ENCODE measurements around the gene MYO1D. TPM values are rescaled to one million over a fixed set of nuclear protein-coding genes. Genes with fewer than 3 reads are reported as not detected.
A peak's percentile ranks its signal among the peaks of the same experiment; 100 is the strongest.

Gene MYO1D
- polyA plus RNA-seq, 1 donor from 2014 or later = 11.6 TPM

DNA sequence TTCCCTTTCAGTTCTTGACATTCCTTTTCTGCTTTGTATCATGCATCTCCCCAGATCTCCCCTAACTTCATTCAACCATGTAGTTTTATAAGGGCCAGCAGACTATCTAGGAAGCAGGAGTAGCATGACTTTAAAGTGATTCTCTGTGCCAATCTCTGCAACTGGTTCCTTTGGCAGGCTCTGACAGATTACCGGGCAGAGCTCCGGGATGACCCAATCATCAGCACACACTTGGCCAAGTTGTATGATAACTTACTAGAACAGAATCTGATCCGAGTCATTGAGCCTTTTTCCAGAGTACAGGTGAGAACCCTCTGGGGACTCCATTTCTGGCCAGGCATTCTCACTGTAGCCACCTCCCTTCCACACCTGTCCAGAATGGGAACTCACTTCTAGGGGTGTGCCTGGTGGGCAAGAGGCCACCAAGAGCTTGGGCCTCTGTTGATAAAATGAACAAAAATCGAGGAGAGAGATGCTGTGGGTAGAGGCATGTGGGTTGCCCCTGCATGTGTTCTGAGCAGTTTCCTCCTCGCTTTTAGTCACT lies 397.8 kb downstream of the MYO1D start:
- H3K4me3 Mint-ChIP-seq = peak overlapping the region in 1 of 4 donors; percentile 48
- peak overlapping the region in 2 of 3 donors; percentile 33 to 80 for H3K27ac Mint-ChIP-seq
- H3K4me1 Mint-ChIP-seq = peaks cover 0 to 6% (median 4%) of the 10 kb centered on the region in 3 donors
- no peaks in the 10 kb centered on the region for H3K27me3 Mint-ChIP-seq
- no peaks in the 10 kb centered on the region for H3K9me3 Mint-ChIP-seq
- peaks cover 1% of the 10 kb centered on the region for H3K36me3 Mint-ChIP-seq

GRCh38 chr17:32477220-32477619 lies 399.7 kb downstream of the MYO1D start:
- no peaks in the 10 kb centered on the region for H3K27me3 Mint-ChIP-seq
- no peak overlapping the region for H3K4me3 Mint-ChIP-seq
- no peak overlapping the region for H3K27ac Mint-ChIP-seq
- no peaks in the 10 kb centered on the region for H3K4me1 Mint-ChIP-seq
- no peaks in the 10 kb centered on the region for H3K9me3 Mint-ChIP-seq
- peaks cover 1% of the 10 kb centered on the region for H3K36me3 Mint-ChIP-seq

GRCh38 chr17:32475258-32475657 lies 401.7 kb downstream of the MYO1D start:
- H3K27ac Mint-ChIP-seq = no peak overlapping the region
- H3K4me3 Mint-ChIP-seq = no peak overlapping the region
- no peaks in the 10 kb centered on the region for H3K9me3 Mint-ChIP-seq
- H3K27me3 Mint-ChIP-seq = no peaks in the 10 kb centered on the region
- H3K4me1 Mint-ChIP-seq = no peaks in the 10 kb centered on the region
- H3K36me3 Mint-ChIP-seq = no peaks in the 10 kb centered on the region

DNA sequence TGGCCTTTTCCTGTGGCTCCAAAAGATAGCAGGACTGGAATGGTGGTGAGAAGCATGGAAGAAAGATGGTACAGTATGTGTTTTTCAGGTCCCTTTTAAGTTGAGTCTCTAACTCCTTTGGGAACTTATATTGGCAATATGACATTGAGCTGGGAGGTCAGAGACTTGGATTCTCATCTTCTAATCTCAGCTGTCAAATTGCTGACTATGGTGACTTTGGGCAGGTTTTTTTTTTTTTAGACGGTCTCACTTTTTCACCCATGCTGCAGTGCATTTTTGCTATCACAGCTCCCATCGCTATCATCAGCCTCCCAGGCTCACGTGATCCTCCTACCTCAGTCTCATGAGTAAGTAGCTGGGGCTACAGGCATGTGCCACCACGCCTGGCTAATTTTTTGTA lies 405.3 kb downstream of the MYO1D start:
- H3K27me3 Mint-ChIP-seq = no peaks in the 10 kb centered on the region
- peaks cover 0 to 3% (median 0%) of the 10 kb centered on the region in 3 donors for H3K9me3 Mint-ChIP-seq
- H3K4me3 Mint-ChIP-seq = no peak overlapping the region
- H3K36me3 Mint-ChIP-seq = peaks cover 4% of the 10 kb centered on the region
- H3K4me1 Mint-ChIP-seq = peaks cover 0 to 9% (median 0%) of the 10 kb centered on the region in 3 donors
- H3K27ac Mint-ChIP-seq = no peak overlapping the region

DNA sequence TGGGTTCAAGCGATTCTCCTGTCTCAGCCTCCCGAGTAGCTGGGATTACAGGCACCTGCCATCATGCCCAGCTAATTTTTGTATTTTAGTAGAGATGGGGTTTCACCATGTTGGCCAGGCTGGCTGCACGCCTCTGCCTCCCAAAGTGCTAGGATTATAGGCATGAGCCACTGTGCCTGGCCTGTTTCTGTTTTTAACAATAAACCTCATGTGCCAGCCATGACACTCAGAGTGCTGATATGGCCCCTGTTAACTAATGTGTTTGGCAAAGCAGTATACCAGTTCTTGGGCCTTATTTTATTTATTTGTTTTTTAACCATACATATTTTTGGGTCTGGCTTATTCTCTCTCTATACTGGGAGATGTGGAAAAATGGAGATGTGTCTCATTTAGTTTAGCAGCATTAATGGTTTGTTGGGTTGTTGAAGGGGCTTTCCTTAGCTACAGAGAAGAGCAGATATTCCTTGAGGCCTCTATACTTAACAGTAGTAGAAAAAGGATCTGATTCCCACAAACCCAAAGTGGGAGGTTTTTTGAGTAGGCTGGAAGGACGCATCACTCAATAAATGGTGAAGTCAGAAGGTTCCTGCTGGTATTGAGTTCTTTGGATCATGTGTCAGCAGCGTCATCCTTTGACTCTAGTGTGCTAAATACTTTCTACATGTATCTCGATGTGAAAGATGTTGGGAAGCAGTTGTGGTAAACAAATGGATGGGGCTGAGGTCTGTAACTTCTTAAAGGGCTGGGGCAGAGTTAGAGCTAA lies 406.3 kb downstream of the MYO1D start:
- H3K27ac Mint-ChIP-seq = no peak overlapping the region
- H3K4me1 Mint-ChIP-seq = peaks cover 0 to 9% (median 0%) of the 10 kb centered on the region in 3 donors
- H3K27me3 Mint-ChIP-seq = no peaks in the 10 kb centered on the region
- H3K9me3 Mint-ChIP-seq = peaks cover 0 to 3% (median 0%) of the 10 kb centered on the region in 3 donors
- peaks cover 4% of the 10 kb centered on the region for H3K36me3 Mint-ChIP-seq
- H3K4me3 Mint-ChIP-seq = no peak overlapping the region

DNA sequence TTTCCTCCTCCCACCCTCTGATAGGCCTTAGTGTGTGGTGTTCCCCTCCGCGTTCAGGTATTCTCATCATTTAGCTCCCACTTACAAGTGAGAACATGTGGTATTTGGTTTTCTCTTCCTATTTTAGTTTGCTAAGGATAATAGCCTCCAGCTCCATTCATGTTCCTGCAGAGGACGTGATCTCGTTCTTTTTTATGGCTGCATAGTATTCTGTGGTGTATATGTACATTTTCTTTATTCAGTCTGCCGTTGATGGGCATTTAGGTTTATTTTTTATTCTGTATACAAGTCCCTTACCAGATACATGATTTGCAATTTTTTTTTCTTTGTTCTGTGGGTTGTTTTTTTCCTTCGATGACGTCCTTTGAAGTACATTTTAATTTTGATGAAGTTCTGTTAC lies 409.0 kb downstream of the MYO1D start:
- H3K27ac Mint-ChIP-seq = no peak overlapping the region
- H3K27me3 Mint-ChIP-seq = no peaks in the 10 kb centered on the region
- H3K9me3 Mint-ChIP-seq = peaks cover 0 to 3% (median 0%) of the 10 kb centered on the region in 3 donors
- H3K4me1 Mint-ChIP-seq = peaks cover 0 to 9% (median 0%) of the 10 kb centered on the region in 3 donors
- no peak overlapping the region for H3K4me3 Mint-ChIP-seq
- H3K36me3 Mint-ChIP-seq = peaks cover 4% of the 10 kb centered on the region

DNA sequence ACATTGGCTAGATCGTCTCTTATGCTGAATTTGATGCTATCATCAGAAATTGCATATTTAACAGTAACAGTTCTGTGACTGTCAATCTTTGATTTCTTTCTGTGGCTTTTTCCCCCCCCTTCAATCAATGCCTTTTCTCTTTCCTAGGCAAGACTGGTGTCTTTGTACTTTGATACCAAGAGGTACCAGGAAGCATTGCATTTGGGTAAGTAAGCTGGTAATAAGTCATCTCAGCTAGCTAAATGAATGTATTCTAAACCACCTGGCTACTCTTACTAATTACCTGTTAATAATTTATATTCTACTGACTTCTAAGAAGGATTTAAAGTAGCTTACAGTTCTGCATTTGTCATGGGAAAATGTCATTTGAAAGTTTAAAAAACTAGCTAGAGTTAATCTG lies 412.6 kb downstream of the MYO1D start:
- no peaks in the 10 kb centered on the region for H3K27me3 Mint-ChIP-seq
- no peak overlapping the region for H3K27ac Mint-ChIP-seq
- peaks cover 0 to 3% (median 0%) of the 10 kb centered on the region in 3 donors for H3K9me3 Mint-ChIP-seq
- H3K36me3 Mint-ChIP-seq = peaks cover 6% of the 10 kb centered on the region
- peaks cover 8 to 20% (median 9%) of the 10 kb centered on the region in 3 donors for H3K4me1 Mint-ChIP-seq
- no peak overlapping the region for H3K4me3 Mint-ChIP-seq

GRCh38 chr17:32463304-32463703 lies 413.6 kb downstream of the MYO1D start:
- H3K36me3 Mint-ChIP-seq = peaks cover 6% of the 10 kb centered on the region
- peaks cover 10 to 16% (median 13%) of the 10 kb centered on the region in 3 donors for H3K4me1 Mint-ChIP-seq
- no peaks in the 10 kb centered on the region for H3K27me3 Mint-ChIP-seq

DNA sequence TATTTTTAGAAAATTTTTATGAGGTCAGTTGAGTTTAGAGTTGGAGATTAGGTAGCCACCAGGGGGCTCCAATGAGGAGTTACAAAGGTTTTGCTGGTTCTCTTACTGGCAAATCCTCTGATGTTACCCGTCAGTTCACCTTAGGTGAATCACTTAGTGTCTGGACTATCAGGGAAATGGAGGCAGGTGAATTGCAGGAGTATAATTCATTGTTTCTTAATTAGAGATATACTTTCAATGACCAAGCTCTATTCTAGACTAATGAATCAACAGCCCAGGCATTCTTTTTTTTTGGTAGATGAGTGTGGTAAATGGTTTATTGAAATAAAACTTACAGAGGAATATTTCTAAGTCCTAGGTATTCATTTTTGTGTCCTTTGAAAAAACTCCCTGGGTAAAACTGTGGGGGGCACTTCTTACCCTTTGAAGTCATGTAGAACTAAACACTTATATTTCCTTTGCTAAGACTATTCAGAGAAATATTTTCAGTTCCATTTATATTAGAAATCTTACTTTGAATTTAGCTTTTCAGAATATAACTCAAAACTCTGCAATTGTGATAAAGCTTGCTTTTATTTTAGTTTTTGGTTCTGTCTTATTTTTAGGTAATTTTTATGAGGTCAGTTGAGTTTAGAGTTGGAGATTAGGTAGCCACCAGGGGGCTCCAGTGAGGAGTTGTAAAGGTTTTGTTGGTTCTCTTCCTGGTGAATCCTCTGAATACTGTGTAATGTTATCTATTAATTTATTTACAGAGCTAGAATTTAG lies 414.9 kb downstream of the MYO1D start:
- H3K4me3 Mint-ChIP-seq = peak overlapping the region in 2 of 4 donors; percentile 41 to 89
- H3K27me3 Mint-ChIP-seq = no peaks in the 10 kb centered on the region
- H3K4me1 Mint-ChIP-seq = peaks cover 11 to 13% (median 11%) of the 10 kb centered on the region in 3 donors
- peaks cover 4% of the 10 kb centered on the region for H3K36me3 Mint-ChIP-seq
- no peaks in the 10 kb centered on the region for H3K9me3 Mint-ChIP-seq
- H3K27ac Mint-ChIP-seq = peak overlapping the region in 1 of 3 donors; percentile 57

More at GRCh38 chr17:32463304-32463703, 413.6 kb downstream of the MYO1D start:
- peaks cover 0 to 3% (median 0%) of the 10 kb centered on the region in 3 donors for H3K9me3 Mint-ChIP-seq
- no peak overlapping the region for H3K27ac Mint-ChIP-seq
- no peak overlapping the region for H3K4me3 Mint-ChIP-seq

DNA sequence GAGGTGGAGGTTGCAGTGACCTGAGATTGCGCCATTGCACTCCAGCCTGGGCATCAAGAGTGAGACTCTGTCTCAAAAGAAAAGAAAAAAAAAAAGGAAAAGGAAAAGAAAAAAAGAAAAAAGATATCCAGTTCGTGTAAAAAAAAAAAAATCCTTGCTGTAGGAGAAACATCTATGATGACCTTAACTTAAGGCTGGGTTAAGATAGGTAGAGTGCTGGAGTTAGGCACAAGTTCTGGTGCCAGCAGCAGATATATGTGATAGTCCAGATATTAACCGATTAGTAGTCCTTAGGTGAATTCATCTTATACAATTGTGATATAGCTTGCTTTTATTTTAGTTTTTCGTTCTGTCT lies 415.4 kb downstream of the MYO1D start:
- no peaks in the 10 kb centered on the region for H3K27me3 Mint-ChIP-seq
- H3K9me3 Mint-ChIP-seq = no peaks in the 10 kb centered on the region
- H3K27ac Mint-ChIP-seq = peak overlapping the region in 1 of 3 donors; percentile 57
- H3K4me3 Mint-ChIP-seq = peak overlapping the region in 1 of 4 donors; percentile 41
- peaks cover 4% of the 10 kb centered on the region for H3K36me3 Mint-ChIP-seq
- H3K4me1 Mint-ChIP-seq = peaks cover 11 to 13% (median 12%) of the 10 kb centered on the region in 3 donors

DNA sequence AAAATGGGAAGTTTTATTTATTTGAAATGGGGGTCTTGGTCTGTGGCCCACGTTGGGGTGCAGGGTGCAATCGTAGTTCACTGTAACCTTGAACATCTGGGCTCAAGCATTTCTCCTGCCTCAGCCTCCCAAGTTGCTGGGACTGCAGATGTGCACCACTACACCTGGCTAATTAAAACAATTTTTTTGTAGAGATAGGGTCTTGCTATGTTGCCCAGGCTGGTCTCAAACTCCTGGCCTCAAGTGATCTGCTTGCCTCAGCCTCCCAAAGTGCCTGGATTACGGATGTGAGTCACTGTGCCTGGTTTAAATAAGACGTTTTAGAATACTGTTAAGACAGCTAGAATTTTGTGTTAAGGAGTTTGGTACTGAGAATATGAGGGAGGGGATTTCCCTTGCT lies 416.9 kb downstream of the MYO1D start:
- H3K27ac Mint-ChIP-seq = no peak overlapping the region
- peaks cover 12 to 14% (median 13%) of the 10 kb centered on the region in 3 donors for H3K4me1 Mint-ChIP-seq
- peaks cover 6% of the 10 kb centered on the region for H3K36me3 Mint-ChIP-seq
- no peak overlapping the region for H3K4me3 Mint-ChIP-seq
- no peaks in the 10 kb centered on the region for H3K9me3 Mint-ChIP-seq
- H3K27me3 Mint-ChIP-seq = no peaks in the 10 kb centered on the region

DNA sequence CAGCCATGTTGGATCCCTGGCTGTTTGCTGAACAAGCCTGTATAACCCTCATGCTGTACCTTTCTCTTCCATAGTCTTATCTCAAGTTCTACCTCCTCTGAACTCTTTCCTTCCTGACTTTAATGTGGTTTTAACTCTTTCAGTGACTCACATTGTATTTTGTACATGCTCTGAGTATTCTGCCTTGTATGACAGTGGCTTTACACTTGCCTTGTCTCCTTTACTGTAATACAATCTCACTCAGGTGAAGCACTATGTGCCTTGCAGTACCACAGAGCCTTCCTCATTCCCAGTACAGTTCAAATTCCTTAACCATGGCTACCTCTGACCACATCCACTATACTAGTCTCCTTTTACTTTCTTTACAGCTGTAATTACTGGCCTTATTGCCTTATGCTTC lies 418.6 kb downstream of the MYO1D start:
- H3K27ac Mint-ChIP-seq = no peak overlapping the region
- peaks cover 12 to 16% (median 13%) of the 10 kb centered on the region in 3 donors for H3K4me1 Mint-ChIP-seq
- no peaks in the 10 kb centered on the region for H3K9me3 Mint-ChIP-seq
- H3K36me3 Mint-ChIP-seq = peaks cover 6% of the 10 kb centered on the region
- no peaks in the 10 kb centered on the region for H3K27me3 Mint-ChIP-seq
- H3K4me3 Mint-ChIP-seq = no peak overlapping the region

DNA sequence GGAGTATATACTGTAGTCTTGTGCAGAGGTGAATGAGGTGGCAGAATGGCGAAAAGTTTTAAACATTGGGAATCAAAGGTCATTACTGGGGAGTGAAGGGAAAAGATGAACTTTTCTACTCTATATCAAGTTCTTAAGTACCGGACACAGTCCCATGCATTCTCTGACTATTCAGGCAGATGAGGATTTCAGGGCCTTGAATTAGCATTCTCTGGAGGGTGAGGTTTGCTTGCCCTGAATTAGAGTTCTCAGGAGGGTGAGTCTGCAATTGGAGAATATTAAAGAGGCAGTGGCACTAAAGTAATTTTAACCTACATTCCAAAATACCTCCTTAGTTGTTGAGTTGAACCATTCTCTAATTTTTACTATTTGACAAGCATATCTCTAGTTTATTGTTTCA lies 423.6 kb downstream of the MYO1D start:
- H3K27ac Mint-ChIP-seq = no peak overlapping the region
- H3K4me1 Mint-ChIP-seq = peaks cover 3 to 10% (median 5%) of the 10 kb centered on the region in 3 donors
- H3K4me3 Mint-ChIP-seq = no peak overlapping the region
- H3K27me3 Mint-ChIP-seq = no peaks in the 10 kb centered on the region
- no peaks in the 10 kb centered on the region for H3K9me3 Mint-ChIP-seq
- peaks cover 3% of the 10 kb centered on the region for H3K36me3 Mint-ChIP-seq

DNA sequence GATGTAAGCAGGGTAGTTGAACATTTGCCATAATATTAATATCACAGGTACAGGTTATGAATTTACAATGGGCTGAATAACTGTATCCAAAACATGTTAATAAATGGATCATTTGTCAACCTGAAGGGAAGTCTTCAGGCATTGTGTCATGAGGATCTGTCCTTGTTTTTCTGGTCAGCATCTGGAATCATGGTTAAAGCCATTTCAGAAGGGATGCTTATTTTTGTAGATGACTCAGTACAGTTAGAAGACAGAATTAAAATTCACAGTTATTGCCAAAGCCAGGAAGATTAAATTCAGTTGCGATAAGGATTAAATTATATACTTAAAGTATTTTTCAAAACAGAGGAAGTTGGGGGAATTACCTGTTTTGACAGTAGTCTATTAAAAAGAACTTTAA lies 424.6 kb downstream of the MYO1D start:
- Mint-ChIP-seq H3K4me1 (peaks cover 4 to 13% (median 6%) of the 10 kb centered on the region in 3 donors), H3K4me3 (no peak overlapping the region), H3K9me3 (no peaks in the 10 kb centered on the region), H3K27me3 (no peaks in the 10 kb centered on the region), H3K36me3 (peaks cover 5% of the 10 kb centered on the region), H3K27ac (peak overlapping the region in 1 of 3 donors; percentile 46)

DNA sequence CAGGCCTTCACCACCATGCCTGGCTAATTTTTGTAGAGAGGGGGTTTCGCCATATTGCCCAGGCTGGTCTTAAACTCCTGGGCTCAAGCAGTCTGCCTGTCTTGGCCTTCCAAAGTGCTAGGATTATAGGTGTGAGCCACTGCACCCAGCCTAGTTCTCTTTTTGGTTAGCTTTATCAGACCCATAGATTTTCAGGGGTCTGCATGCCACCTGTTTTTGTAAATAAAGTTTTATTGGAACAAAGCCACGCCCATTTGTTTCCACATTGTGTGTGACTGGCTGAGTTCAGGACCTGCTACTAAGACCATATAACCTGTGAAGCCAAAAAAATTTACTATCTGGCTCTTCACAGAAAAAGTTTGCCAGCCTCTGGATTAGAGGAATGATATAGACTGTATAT lies 425.0 kb downstream of the MYO1D start:
- Mint-ChIP-seq H3K4me1 (peaks cover 7 to 17% (median 8%) of the 10 kb centered on the region in 3 donors), H3K9me3 (no peaks in the 10 kb centered on the region), H3K27me3 (no peaks in the 10 kb centered on the region), H3K36me3 (peaks cover 6% of the 10 kb centered on the region), H3K27ac (no peak overlapping the region), H3K4me3 (no peak overlapping the region)
